B cell (primary cell): ENCODE data around the gene ZACN.

Experiments used
- CTCF ChIP-seq: fragments of 200-600 bp; IDR thresholded peaks from one replicate; pipeline ENCODE4 v1.8.0; 2022; ENCODE audit warnings: antibody characterized with exemption, mild to moderate bottlenecking
- EZH2 ChIP-seq: IDR thresholded peaks from 2 replicates; pipeline ENCODE4 v1.6.1; 2012; ENCODE audit warnings: borderline replicate concordance, low read depth, mild to moderate bottlenecking, moderate library complexity, low read length; ENCODE audit not compliant: insufficient read depth, poor library complexity, severe bottlenecking

GRCh38 chr17:76056882-76057281, 22.1 kb upstream of the ZACN start:
- TF ChIP-seq CTCF (no peak), EZH2 (no peak)
